ENCODE measurements around the gene PHKA1. TPM values are rescaled to one million over a fixed set of nuclear protein-coding genes. Genes with fewer than 3 reads are reported as not detected.
"Not testable (repeated sequence)": the region's sequence is repeated elsewhere in the genome, so short reads cannot be mapped to it uniquely, and the experiment has no call there.

PHKA1 gene
- total RNA-seq, 6 experiments from 2014 or later: 0.92 to 2.5 (median 1.7) TPM

DNA sequence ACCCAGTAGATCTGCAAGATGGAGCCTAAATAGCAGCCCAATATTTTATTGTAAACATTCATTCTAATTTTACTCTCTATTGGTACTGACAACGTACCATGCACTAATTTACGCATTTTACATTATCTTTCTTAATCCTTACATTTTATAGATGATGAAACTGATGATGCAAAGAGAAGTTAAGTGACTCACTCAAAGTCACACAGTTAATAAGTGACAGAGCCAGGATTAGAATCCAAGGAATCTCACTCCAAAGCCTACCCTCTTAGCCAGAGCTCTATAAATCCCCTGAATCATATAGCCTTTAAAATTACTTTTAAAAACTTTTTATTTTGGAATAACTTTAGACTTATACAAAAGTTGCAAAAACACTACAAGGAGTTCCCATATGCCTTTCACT lies 37.6 kb downstream of the PHKA1 start:
- intact Hi-C loops (cut with DNase I): no loop called here
- WGBS (ENCODE audit: insufficient coverage, low coverage, low lambda C conversion rate, missing lambda C conversion rate): 79% methylated on average over 2 of the region's 2 CpGs
- Histone ChIP-seq H3K36me3 (no peaks in the 10 kb centered on the region), H3K27me3 (no peaks in the 10 kb centered on the region), H3K4me1 (no peaks in the 10 kb centered on the region), H3K9me3 (no peaks in the 10 kb centered on the region), H3K27ac (no peak overlapping the region), H3K4me3 (no peak overlapping the region)
- TF ChIP-seq, protein P1, sequence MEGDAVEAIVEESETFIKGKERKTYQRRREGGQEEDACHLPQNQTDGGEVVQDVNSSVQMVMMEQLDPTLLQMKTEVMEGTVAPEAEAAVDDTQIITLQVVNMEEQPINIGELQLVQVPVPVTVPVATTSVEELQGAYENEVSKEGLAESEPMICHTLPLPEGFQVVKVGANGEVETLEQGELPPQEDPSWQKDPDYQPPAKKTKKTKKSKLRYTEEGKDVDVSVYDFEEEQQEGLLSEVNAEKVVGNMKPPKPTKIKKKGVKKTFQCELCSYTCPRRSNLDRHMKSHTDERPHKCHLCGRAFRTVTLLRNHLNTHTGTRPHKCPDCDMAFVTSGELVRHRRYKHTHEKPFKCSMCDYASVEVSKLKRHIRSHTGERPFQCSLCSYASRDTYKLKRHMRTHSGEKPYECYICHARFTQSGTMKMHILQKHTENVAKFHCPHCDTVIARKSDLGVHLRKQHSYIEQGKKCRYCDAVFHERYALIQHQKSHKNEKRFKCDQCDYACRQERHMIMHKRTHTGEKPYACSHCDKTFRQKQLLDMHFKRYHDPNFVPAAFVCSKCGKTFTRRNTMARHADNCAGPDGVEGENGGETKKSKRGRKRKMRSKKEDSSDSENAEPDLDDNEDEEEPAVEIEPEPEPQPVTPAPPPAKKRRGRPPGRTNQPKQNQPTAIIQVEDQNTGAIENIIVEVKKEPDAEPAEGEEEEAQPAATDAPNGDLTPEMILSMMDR (IDR thresholded peaks at IDR 0.05): no peak
- TF ChIP-seq POLR2A (IDR thresholded peaks at IDR 0.05): no peak
- DNase-seq (no peak), ATAC-seq (no peak)

DNA sequence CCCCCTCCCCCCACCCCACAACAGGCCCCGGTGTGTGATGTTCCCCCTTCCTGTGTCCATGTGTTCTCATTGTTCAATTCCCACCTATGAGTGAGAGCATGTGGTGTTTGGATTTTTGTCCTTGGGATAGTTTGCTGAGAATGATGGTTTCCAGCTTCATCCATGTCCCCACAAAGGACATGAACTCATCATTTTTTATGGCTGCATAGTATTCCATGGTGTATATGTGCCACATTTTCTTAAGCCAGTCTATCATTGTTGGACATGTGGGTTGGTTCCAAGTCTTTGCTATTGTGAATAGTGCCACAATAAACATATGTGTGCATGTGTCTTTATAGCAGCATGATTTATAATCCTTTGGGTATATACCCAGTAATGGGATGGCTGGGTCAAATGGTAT lies 40.2 kb downstream of the PHKA1 start:
- H3K9me3 ChIP-seq; H3K4me3 ChIP-seq; ATAC-seq; H3K4me1 ChIP-seq; H3K36me3 ChIP-seq; DNase-seq; H3K27me3 ChIP-seq; intact Hi-C loops (cut with DNase I); H3K27ac ChIP-seq: not testable (repeated sequence)
- 78% methylated on average over 1 of the region's 1 CpG for WGBS (ENCODE audit: insufficient coverage, low coverage, low lambda C conversion rate, missing lambda C conversion rate)

DNA sequence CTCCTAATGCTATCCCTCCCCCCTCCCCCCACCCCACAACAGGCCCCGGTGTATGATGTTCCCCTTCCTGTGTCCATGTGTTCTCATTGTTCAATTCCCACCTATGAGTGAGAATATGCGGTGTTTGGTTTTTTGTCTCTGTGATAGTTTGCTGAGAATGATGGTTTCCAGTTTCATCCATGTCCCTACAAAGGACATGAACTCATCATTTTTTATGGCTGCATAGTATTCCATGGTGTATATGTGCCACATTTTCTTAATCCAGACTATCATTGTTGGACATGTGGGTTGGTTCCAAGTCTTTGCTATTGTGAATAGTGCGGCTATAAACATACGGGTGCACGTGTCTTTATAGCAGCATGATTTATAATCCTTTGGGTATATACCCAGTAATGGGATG lies 44.6 kb downstream of the PHKA1 start:
- H3K4me1 ChIP-seq; intact Hi-C loops (cut with DNase I); ATAC-seq; H3K36me3 ChIP-seq; H3K4me3 ChIP-seq; H3K9me3 ChIP-seq; DNase-seq; H3K27ac ChIP-seq; H3K27me3 ChIP-seq: not testable (repeated sequence)
- WGBS (ENCODE audit: insufficient coverage, low coverage, low lambda C conversion rate, missing lambda C conversion rate): 84% methylated on average over 4 of the region's 5 CpGs

DNA sequence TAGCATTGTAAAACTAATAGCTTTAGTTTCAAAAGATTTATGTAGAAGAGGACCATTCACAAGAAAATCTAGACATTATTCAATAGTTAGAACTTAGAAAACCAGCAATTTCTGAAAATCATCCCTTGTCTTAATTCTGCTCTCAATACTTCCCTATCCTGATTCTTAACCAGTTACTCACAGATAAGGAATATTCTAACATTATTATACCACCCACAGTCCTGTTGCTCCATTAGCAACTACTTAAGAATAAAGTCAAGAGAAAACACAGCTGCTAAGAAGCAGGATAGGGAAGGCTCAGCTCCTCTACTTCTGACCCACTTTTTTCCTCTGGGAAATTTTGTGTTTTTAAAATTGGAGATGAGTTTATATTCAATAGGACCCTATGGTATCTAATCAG lies 47.7 kb downstream of the PHKA1 start:
- no peak overlapping the region for H3K27ac ChIP-seq
- intact Hi-C loops (cut with DNase I): no loop called here
- H3K27me3 ChIP-seq: no peaks in the 10 kb centered on the region
- H3K36me3 ChIP-seq: no peaks in the 10 kb centered on the region
- no peak overlapping the region for H3K4me3 ChIP-seq
- DNase-seq (no peak), ATAC-seq (no peak)
- no peaks in the 10 kb centered on the region for H3K9me3 ChIP-seq
- no peaks in the 10 kb centered on the region for H3K4me1 ChIP-seq
- TF ChIP-seq, protein P1 (IDR thresholded peaks at IDR 0.05): no peak
- TF ChIP-seq POLR2A (IDR thresholded peaks at IDR 0.05): no peak

DNA sequence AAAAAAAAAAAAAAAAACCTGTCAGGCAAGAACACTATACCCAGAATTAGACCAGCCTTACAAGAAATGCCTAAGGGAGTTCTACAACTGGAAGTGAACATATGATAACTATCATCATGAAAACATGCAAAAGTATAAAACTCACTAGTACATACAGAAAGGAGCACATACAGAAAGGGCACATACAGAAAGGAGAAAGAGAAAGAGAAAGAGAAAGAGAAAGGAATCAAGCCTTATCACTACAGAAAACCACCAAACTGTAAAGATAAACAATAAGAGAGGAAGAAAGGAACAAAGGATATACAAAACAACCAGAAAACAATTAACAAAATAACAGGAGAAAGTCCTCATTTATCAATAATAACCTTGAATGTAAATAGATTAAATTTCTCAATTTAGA lies 50.4 kb downstream of the PHKA1 start:
- DNase-seq (no peak), ATAC-seq (no peak)
- H3K9me3 ChIP-seq: no peaks in the 10 kb centered on the region
- no peaks in the 10 kb centered on the region for H3K27me3 ChIP-seq
- no peak overlapping the region for H3K27ac ChIP-seq
- H3K4me3 ChIP-seq: no peak overlapping the region
- no peaks in the 10 kb centered on the region for H3K4me1 ChIP-seq
- TF ChIP-seq POLR2A (IDR thresholded peaks at IDR 0.05): no peak
- TF ChIP-seq, protein P1 (IDR thresholded peaks at IDR 0.05): no peak
- intact Hi-C loops (cut with DNase I): no loop called here
- no peaks in the 10 kb centered on the region for H3K36me3 ChIP-seq

DNA sequence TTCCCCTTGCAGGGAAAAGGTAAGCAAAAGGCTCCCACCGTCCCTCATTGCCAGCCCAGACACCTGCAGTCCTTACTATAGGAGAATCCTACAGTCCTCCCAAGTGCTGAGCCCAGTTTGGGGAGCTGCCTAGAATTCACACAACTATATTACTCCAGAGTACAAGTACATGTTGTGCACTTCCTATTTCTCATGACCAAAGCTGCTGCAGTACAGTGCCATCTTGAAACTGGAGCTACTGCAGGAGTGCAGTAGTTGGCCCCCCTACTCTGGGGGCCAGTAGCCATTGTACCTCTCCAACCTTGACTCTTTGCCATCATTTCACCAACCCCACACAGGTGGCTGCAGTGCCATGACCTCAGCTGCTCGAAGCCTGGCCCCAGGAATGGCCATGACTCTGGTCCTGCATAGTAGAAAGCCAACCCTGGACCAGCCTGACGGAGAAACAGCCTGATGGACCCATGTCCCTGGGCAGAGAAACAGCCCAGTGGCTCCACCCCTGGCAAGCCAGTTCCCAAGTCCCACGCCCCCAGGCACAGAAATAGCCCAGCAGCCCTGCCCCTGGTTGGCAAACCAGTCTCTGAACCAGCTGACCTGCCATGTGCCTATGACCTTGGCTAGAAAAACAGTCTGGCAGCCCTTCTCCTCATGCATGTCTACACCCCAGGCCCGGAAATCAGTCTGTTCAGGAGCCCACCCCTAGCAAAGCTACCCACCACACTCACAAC lies 51.9 kb downstream of the PHKA1 start:
- Histone ChIP-seq H3K36me3 (no peaks in the 10 kb centered on the region), H3K4me3 (no peak overlapping the region), H3K27me3 (no peaks in the 10 kb centered on the region), H3K27ac (no peak overlapping the region), H3K4me1 (no peaks in the 10 kb centered on the region), H3K9me3 (no peaks in the 10 kb centered on the region)
- TF ChIP-seq, protein P1 (IDR thresholded peaks at IDR 0.05): no peak
- TF ChIP-seq POLR2A (IDR thresholded peaks at IDR 0.05): no peak
- ATAC-seq (no peak), DNase-seq (no peak)
- WGBS (ENCODE audit: insufficient coverage, low coverage, low lambda C conversion rate, missing lambda C conversion rate): 43% methylated on average over 1 of the region's 5 CpGs
- intact Hi-C loops (cut with DNase I): no loop called here

Data from right lobe of liver (tissue), 6 donors.